Measurements from ENCODE around the gene TPR. TPM values are rescaled to one million over a fixed set of nuclear protein-coding genes. Genes with fewer than 3 reads are reported as not detected.

TPR gene
- 104 and 123 TPM in 2 replicates for total RNA-seq (2021)
- Bru-seq, nascent RNA: percentile 88 among the genes with signal in this experiment
- percentile 89 among the genes with signal in this experiment for BruChase-seq, experiment 1, labeled RNA remaining after a 2-hour chase
- BruChase-seq, experiment 2, labeled RNA remaining after a 6-hour chase: percentile 91 among the genes with signal in this experiment
- long read RNA-seq, full-length matches to known transcripts: 28 of 72 reads
- long read RNA-seq, partial matches to known transcripts: 12 of 72 reads
- long read RNA-seq, other reads (novel, unspliced or antisense): 32 of 72 reads

DNA sequence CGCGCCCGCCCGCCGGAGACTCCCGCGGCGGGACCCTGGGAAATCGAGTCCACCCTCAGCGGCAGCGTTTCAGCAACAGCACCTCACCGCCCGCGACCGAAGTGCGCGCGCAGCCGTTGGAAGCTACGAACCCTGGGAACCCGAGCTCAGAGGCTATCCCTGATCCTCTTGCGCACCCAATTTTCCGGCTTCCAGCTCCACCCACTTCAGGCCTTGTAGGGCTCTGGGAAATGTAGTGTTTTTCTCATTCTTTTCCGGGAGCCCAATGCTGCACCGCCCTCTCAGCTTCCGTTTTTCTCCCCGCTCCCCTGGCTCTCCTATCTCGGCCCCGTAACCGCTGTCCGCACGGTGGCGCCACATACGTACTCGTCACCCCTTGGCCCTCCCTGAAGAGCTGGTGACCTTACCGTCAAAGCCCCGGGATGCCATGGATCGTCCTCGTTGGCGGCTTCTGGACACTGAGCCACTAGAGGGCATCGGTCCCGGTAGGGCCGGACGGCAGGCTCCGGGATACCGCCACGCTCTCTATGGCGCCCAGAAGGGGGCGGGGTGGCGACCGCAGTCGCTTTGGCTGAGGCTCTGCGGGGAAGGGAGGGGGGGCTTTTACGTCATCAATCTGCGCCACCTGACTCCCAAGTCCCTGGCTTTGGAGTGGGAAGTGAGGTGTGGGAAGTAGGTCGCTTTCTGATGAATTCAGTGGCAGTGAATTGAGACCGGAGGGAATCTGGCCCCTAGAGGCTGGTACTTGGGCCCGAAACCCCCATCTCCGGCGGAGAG is at the start of gene TPR, which contains the start of gene ODR4:
Gene TPR, minus strand, starts transcription at position 102 of the 777 bp plus-strand sequence. CDS start 225 bp downstream, outside the sequence.
Gene ODR4, plus strand, starts transcription at position 687 of the 777 bp plus-strand sequence. CDS start 3,948 bp downstream, outside the sequence.
- H3K27ac ChIP-seq: peak within 1 kb of the TSS; percentile 93
- ChIA-PET POLR2A (ENCODE audit: unreplicated experiment) (interaction anchor here (0.5 to 0.9 kb wide), 11 partner anchors 11 to 1551 kb away, joined by 3 to 17 read pairs (median 4); partner anchors contain the start of gene PTGS2), CTCF (interaction anchor here (0.6 to 0.9 kb wide), 10 partner anchors 29 to 1246 kb away, joined by 3 to 9 read pairs (median 4); partner anchors contain the start of gene PTGS2)
- H3F3A ChIP-seq (ENCODE audit: insufficient read depth, low read depth): peaks cover 9% of the 10 kb centered on the region; the same call in 1 of the 2 replicates
- BruUV-seq (replicated peaks): no TSS peak
- H3K4me3 ChIP-seq: peak within 1 kb of the TSS; percentile 92
- H3K36me3 ChIP-seq (ENCODE audit: low read depth): peaks cover 38% of the 10 kb centered on the region
- no peaks in the 10 kb centered on the region for H3K9me2 ChIP-seq (ENCODE audit: insufficient read depth)
- no peak for TF ChIP-seq EZH2 (IDR thresholded peaks at IDR 0.05; ENCODE audit: low read depth)
- TF ChIP-seq, protein P1, sequence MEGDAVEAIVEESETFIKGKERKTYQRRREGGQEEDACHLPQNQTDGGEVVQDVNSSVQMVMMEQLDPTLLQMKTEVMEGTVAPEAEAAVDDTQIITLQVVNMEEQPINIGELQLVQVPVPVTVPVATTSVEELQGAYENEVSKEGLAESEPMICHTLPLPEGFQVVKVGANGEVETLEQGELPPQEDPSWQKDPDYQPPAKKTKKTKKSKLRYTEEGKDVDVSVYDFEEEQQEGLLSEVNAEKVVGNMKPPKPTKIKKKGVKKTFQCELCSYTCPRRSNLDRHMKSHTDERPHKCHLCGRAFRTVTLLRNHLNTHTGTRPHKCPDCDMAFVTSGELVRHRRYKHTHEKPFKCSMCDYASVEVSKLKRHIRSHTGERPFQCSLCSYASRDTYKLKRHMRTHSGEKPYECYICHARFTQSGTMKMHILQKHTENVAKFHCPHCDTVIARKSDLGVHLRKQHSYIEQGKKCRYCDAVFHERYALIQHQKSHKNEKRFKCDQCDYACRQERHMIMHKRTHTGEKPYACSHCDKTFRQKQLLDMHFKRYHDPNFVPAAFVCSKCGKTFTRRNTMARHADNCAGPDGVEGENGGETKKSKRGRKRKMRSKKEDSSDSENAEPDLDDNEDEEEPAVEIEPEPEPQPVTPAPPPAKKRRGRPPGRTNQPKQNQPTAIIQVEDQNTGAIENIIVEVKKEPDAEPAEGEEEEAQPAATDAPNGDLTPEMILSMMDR (conservative IDR thresholded peaks at IDR 0.05): peak; percentile 91
- peaks cover 25% of the 10 kb centered on the region; the same call in 1 of the 2 replicates for H3K4me1 ChIP-seq (replicated peaks; ENCODE audit: insufficient read depth)
- intact Hi-C loops (cut with micrococcal nuclease; ENCODE audit: unreplicated experiment): loop anchor here (1.0 kb wide), 2 partner anchors 305 to 611 kb away; partner anchors contain the start of gene PTGS2
- peak; percentile 96 to 98 for DNase-seq
- peak within 1 kb of the TSS; percentile 97 for H3K4me2 ChIP-seq
- no peaks in the 10 kb centered on the region for H3K9me3 ChIP-seq (ENCODE audit: insufficient read depth, low read depth)
- H4K20me1 ChIP-seq (ENCODE audit: insufficient read depth): peaks cover 6% of the 10 kb centered on the region
- H2AFZ ChIP-seq: peak within 1 kb of the TSS; percentile 87
- no peaks in the 10 kb centered on the region for H3K27me3 ChIP-seq (ENCODE audit: insufficient read depth, low read depth)
- H3K79me2 ChIP-seq (ENCODE audit: low read depth): peaks cover 83% of the 10 kb centered on the region

DNA sequence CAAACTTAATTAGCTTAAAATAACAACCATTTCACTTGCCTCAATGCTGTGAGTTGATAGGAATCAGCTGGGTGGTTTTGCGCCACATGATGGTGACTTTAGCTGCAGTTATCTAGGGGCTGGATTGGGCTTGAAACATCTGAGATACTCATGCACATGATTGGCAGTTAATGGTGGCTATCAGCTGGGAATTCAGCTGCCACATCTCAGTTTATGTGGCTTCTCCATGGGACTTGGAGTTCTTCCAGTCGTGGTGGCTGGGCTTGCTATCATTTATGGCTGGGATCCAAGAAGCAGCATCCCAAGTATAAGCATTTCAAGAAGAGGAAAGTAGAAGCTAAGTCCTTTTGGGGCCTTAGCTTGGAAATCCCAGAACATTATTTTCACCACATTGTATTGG is 49.5 kb upstream of the TPR start:
- Histone ChIP-seq H2AFZ (no peak overlapping the region), H3K27me3 (ENCODE audit: insufficient read depth, low read depth) (no peaks in the 10 kb centered on the region), H3F3A (ENCODE audit: insufficient read depth, low read depth) (no peaks in the 10 kb centered on the region), H3K27ac (no peak overlapping the region), H4K20me1 (ENCODE audit: insufficient read depth) (no peaks in the 10 kb centered on the region), H3K36me3 (ENCODE audit: low read depth) (no peaks in the 10 kb centered on the region; the same call in 1 of the 2 replicates), H3K4me2 (no peak overlapping the region), H3K79me2 (ENCODE audit: low read depth) (no peaks in the 10 kb centered on the region), H3K9me2 (ENCODE audit: insufficient read depth) (0 out of 2 replicates have a peak, but pooled peaks cover 4% of the 10 kb centered on the region), H3K4me3 (no peak overlapping the region), H3K4me1 (replicated peaks; ENCODE audit: insufficient read depth) (no peaks in the 10 kb centered on the region), H3K9me3 (ENCODE audit: insufficient read depth, low read depth) (peaks cover 3% of the 10 kb centered on the region; the same call in 1 of the 2 replicates)
- DNase-seq: no peak
- CTCF ChIA-PET: interaction anchor here (0.5 kb wide), 1 partner anchor 181 kb away, joined by 4 read pairs; no protein-coding TSS in a partner anchor
- TF ChIP-seq, protein P1 (conservative IDR thresholded peaks at IDR 0.05): no peak
- TF ChIP-seq EZH2 (IDR thresholded peaks at IDR 0.05; ENCODE audit: low read depth): no peak
- POLR2A ChIA-PET (ENCODE audit: unreplicated experiment): no interaction called here
- intact Hi-C loops (cut with micrococcal nuclease; ENCODE audit: unreplicated experiment): no loop called here
- no TSS peak for BruUV-seq (replicated peaks)

DNA sequence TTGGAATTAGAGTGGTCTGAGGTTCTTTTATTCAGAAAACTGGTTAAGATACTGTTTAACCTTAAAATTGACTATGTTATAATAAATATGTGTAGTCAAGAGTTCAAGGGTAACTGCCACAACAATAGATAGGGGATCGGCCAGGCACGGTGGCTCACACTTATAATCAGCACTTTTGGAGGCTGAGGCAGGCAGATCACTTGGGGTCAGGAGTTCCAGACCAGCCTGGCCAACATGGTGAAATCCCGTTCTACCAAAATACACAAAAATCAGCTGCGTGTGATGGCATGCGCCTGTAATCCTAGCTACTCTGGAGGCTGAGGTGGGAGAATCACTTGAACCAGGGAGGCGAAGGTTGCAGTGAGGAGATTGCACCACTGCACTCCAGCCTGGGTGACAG is 46.4 kb upstream of the TPR start:
- no peak overlapping the region for H3K27ac ChIP-seq
- no peak overlapping the region for H2AFZ ChIP-seq
- no peaks in the 10 kb centered on the region for H3K27me3 ChIP-seq (ENCODE audit: insufficient read depth, low read depth)
- DNase-seq: no peak
- no peak overlapping the region for H3K4me2 ChIP-seq
- intact Hi-C loops (cut with micrococcal nuclease; ENCODE audit: unreplicated experiment): no loop called here
- H3F3A ChIP-seq (ENCODE audit: insufficient read depth, low read depth): no peaks in the 10 kb centered on the region
- TF ChIP-seq, protein P1 (conservative IDR thresholded peaks at IDR 0.05): no peak
- TF ChIP-seq EZH2 (IDR thresholded peaks at IDR 0.05; ENCODE audit: low read depth): no peak
- 0 out of 2 replicates have a peak, but pooled peaks cover 4% of the 10 kb centered on the region for H3K9me2 ChIP-seq (ENCODE audit: insufficient read depth)
- no peaks in the 10 kb centered on the region for H3K4me1 ChIP-seq (replicated peaks; ENCODE audit: insufficient read depth)
- POLR2A ChIA-PET (ENCODE audit: unreplicated experiment): interaction anchor here (0.7 kb wide), 1 partner anchor 188 kb away, joined by 6 read pairs; no protein-coding TSS in a partner anchor
- BruUV-seq (replicated peaks): no TSS peak
- no peaks in the 10 kb centered on the region for H3K79me2 ChIP-seq (ENCODE audit: low read depth)
- H3K4me3 ChIP-seq: no peak overlapping the region
- CTCF ChIA-PET: no interaction called here
- no peaks in the 10 kb centered on the region for H4K20me1 ChIP-seq (ENCODE audit: insufficient read depth)
- H3K9me3 ChIP-seq (ENCODE audit: insufficient read depth, low read depth): peaks cover 3% of the 10 kb centered on the region; the same call in 1 of the 2 replicates
- H3K36me3 ChIP-seq (ENCODE audit: low read depth): peaks cover 8% of the 10 kb centered on the region

All from PC-9 (cell line).